Cardiac fibroblast (primary cell): ENCODE measurements around the gene PRR3.

Experiments used
- DNase-seq, 2 donors: peaks; one replicate each; pipeline versions ENCODE4 v3.0.0 to v3.0.0-alpha.2; 2010; ENCODE audit warnings: low read depth in 2 of 2
- H3K4me3 ChIP-seq, 2 donors: replicated peaks in 1 of 2; 1 replicate in 1 of 2; 2 replicates in 1 of 2; pipeline ENCODE4 v1.5.1; 2011; ENCODE audit warnings: low read depth in 2 of 2, low read length in 2 of 2, mild to moderate bottlenecking in 2 of 2, moderate library complexity in 1 of 2
- TF ChIP-seq, protein P1 (sequence below): IDR thresholded peaks from one replicate; pipeline ENCODE4 v1.5.1; 2011; ENCODE audit warnings: low read depth, mild to moderate bottlenecking, low read length, inconsistent platforms

The PRR3 gene

DNA sequence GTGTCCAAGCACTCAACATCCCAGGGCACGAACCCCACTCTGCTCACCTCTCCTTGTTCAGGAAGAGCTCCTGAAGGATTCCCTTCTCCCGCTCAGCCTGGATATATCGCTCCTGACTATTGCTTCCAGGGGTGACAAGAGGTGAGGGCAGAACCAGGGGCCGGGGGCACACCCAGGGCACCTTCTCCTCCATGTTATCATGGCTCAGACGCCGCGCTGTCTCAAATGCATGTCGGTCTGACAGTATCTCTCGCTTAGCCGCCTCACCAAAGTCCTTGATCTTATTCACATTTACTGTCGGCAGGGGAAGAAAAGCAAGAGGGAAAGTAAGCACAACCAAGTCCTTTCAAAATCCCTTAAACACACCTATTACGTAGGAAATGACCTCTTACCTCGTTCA is 46.9 kb downstream of the PRR3 start:
- TF ChIP-seq, protein P1, sequence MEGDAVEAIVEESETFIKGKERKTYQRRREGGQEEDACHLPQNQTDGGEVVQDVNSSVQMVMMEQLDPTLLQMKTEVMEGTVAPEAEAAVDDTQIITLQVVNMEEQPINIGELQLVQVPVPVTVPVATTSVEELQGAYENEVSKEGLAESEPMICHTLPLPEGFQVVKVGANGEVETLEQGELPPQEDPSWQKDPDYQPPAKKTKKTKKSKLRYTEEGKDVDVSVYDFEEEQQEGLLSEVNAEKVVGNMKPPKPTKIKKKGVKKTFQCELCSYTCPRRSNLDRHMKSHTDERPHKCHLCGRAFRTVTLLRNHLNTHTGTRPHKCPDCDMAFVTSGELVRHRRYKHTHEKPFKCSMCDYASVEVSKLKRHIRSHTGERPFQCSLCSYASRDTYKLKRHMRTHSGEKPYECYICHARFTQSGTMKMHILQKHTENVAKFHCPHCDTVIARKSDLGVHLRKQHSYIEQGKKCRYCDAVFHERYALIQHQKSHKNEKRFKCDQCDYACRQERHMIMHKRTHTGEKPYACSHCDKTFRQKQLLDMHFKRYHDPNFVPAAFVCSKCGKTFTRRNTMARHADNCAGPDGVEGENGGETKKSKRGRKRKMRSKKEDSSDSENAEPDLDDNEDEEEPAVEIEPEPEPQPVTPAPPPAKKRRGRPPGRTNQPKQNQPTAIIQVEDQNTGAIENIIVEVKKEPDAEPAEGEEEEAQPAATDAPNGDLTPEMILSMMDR = no peak
- no peak for DNase-seq
- H3K4me3 ChIP-seq = no peak overlapping the region

DNA sequence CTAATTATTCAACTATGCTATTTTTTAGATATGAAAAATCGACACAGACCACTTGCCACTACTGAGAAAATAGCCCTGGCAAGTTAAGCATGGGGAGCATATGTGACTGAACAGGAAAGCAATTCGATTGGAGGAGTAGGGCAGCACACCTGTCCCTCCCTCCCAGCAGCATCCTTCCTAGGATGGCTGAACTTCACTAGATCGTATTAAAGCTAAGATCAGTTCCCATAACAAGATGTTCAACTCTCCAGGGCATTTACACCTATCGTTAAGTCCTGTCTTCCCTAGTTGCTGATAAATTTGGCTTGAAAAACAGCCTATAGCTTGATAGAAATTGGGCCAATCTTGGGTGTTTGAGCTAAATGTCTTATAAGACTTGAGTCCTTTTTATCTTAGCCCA is 53.0 kb downstream of the PRR3 start:
- TF ChIP-seq, protein P1 = no peak
- DNase-seq = no peak
- H3K4me3 ChIP-seq = no peak overlapping the region

DNA sequence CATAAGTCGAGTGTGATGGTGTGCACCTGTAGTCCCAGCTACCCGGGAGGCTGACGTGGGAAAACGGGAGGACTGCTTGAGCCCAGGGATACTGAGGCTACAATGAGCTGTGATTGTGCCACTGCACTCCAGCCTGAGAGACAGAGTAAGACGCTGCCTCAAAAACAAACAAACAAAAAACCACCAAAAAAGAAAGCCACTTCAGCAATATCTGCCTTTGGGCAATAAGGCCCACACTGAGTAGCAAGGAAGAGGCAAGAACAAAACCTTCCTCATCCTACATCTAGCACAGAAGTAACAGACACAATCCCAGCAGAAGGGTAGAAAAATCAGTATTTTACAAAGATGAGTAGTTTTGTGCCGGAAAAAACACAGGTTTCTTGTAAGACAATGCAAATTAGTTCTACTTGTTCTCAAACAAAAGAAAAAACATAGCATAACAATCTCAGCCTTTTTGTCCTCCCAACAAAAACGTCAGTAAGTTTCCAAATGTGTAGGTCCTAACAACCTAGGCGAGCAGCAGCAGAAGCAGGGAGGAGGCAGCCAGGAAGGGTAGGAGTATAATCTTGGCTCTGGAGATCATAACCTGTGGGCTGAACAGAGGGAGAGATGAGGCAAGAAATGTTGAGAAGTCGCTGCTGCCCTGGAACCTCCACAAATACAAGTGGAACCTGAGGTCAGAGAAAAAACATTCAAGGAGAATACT is 54.2 kb downstream of the PRR3 start:
- DNase-seq = no peak
- TF ChIP-seq, protein P1 = no peak
- no peak overlapping the region for H3K4me3 ChIP-seq

DNA sequence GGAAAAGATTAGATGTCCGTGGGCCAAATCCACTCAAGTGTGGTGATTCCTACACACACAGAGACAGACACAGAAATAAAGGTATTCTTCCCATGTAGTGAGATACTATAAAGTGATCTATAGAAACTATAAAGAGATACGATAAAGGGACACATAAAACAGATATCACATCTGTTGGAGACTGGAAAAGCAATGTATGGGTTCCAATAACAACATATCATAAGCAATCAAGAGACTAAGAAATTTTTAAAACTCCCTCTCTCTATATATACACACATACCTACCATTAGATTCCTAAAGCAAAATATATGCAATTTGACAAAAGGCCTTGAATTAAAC is 54.7 kb downstream of the PRR3 start:
- TF ChIP-seq, protein P1 = no peak
- H3K4me3 ChIP-seq = no peak overlapping the region

DNA sequence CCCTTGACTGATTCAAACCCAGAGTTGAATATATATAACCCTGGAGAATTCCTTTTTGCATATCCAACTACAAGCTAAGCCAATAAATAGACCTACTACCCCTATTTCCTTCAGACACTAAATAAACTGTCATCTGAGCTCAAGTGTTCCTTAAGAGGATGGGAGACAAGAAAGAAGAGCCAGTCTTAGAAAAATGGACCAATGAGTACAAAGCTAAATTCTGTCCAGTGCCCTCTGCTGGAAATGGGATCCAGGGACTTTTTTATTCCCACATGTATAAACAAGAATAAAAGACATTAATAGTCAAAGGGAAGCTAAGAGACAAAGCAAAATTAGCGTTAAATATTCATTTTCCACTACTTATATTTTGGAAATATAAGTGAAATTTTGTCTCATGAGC is 55.1 kb downstream of the PRR3 start:
- peak; percentile 55 to 59 for DNase-seq
- no peak overlapping the region for H3K4me3 ChIP-seq
- TF ChIP-seq, protein P1 = peak; percentile 36

More for the DNA sequence above, 54.7 kb downstream of the PRR3 start:
- DNase-seq = no peak

DNA sequence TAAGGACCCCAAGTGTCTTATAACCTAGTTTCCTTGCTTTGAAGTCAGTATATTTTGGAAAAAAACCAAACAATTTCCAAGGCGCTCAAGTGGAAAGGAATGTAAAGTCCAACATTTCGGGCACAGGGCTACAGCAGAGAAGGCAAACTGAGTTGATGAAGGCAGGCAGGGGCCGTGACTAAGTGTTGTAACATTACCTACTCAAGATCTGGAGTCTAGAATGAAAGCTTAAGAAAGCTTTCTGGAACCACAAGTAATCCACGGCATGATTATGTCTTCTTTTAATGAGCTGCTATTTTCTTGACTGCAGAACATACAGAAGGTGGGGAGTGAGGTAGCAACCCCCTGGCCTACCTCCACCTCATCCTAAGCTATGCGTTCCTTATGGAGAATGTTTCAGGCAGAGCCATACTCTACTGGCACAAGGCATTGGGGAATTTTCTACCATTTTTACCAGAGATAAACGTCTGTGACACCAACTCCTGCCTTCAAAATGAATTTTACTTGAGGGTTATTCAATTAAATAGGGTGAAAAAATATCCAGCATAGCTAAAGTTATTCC is 55.7 kb downstream of the PRR3 start:
- TF ChIP-seq, protein P1 = no peak
- peak; percentile 51 to 62 for DNase-seq
- no peak overlapping the region for H3K4me3 ChIP-seq
